HCT116 (cell line): ENCODE results near the gene MYBPC3. TPM values are rescaled to one million over a fixed set of nuclear protein-coding genes. Genes with fewer than 3 reads are reported as not detected.

Experiments used
- ATAC-seq: fragments of 200-7000 bp; cut with Tn5 transposase; 2 replicates; pipeline ENCODE4 v1.9.1; 2020; ENCODE audit warnings: mild to moderate bottlenecking, moderate library complexity
- BruUV-seq: library from RNA; stranded (reverse); fragments of 400-500 nt; replicated peaks from 2 replicates; lab custom pipeline; 2021; lab: Mats Ljungman, UMichigan
- CTCF ChIA-PET: fragments of 300-600 bp; sonication (Branson Sonifier 250); formaldehyde crosslinking; loops from one replicate; lab custom pipeline; 2021; ENCODE audit warnings: antibody characterized with exemption; lab: Charles Lee
- POLR2A ChIA-PET: fragments of 300-600, 350-600 bp; sonication (Branson Sonifier 250); formaldehyde crosslinking; loops from one replicate; lab custom pipeline; 2021; ENCODE audit warnings: antibody characterized with exemption; lab: Charles Lee
- RAD21 ChIA-PET, 2 experiments: fragments of 300-600 bp; sonication (Branson Sonifier 250); formaldehyde crosslinking; loops; one replicate each; lab custom pipeline; 2023; ENCODE audit warnings: low total read pairs in 2 of 2; ENCODE audit not compliant: uncharacterized antibody in 2 of 2, unreplicated experiment in 2 of 2, low non-redundant PET in 1 of 2; lab: Charles Lee
- DNase-seq: peaks from one replicate; pipeline ENCODE4 v3.0.0-alpha.2; 2010; ENCODE audit warnings: low read depth, low spot score
- H2AFZ ChIP-seq: fragments of 200-600 bp; shearing (Covaris generic), sonication (generic); 2 replicates; pipeline ENCODE4 v1.6.1; 2017; ENCODE audit warnings: low read depth, mixed run types, mixed read lengths, antibody characterized with exemption, low read length; ENCODE audit not compliant: poor library complexity, severe bottlenecking
- H3K27ac ChIP-seq: 2 replicates; pipeline ENCODE4 v1.5.1; 2012; ENCODE audit warnings: low read depth, low read length
- H3K27me3 ChIP-seq: fragments of 200-600 bp; sonication (generic); 2 replicates; pipeline ENCODE4 v1.6.1; 2016; ENCODE audit warnings: mixed run types, low read length, mixed read lengths; ENCODE audit not compliant: insufficient read depth
- H3K36me3 ChIP-seq, 2 experiments: fragments of 200-500 bp in 1 of 2; fragments of 200-600 bp in 1 of 2; sonication (Bioruptor generic) in 1 of 2; sonication (generic) in 1 of 2; 2 replicates each; pipeline versions ENCODE4 v1.5.1 to v1.6.1; 2014 to 2016; ENCODE audit warnings: low read length in 2 of 2, inconsistent platforms in 1 of 2, mixed read lengths in 1 of 2, mixed run types in 1 of 2; ENCODE audit not compliant: insufficient read depth in 2 of 2, control insufficient read depth in 1 of 2
- H3K4me1 ChIP-seq, 2 experiments: fragments of 200-600 bp in 1 of 2; sonication (generic) in 1 of 2; 2 replicates each; pipeline versions ENCODE4 v1.5.1 to v1.6.1; 2012 to 2017; ENCODE audit warnings: low read length in 2 of 2, inconsistent platforms in 1 of 2, mild to moderate bottlenecking in 1 of 2, mixed read lengths in 1 of 2, mixed run types in 1 of 2, moderate library complexity in 1 of 2; ENCODE audit not compliant: insufficient read depth in 2 of 2, control insufficient read depth in 1 of 2
- H3K4me2 ChIP-seq: fragments of 200-600 bp; sonication (generic); 2 replicates; pipeline ENCODE4 v1.6.1; 2017; ENCODE audit warnings: mixed run types, low read length, mixed read lengths
- H3K4me3 ChIP-seq, 2 experiments: fragments of 200-600 bp in 1 of 2; sonication (generic) in 1 of 2; replicated peaks in 1 of 2; 2 replicates each; pipeline ENCODE4 v1.5.1; 2011 to 2016; ENCODE audit warnings: low read length in 2 of 2, control low read depth in 1 of 2, low read depth in 1 of 2, mild to moderate bottlenecking in 1 of 2, mixed read lengths in 1 of 2, mixed run types in 1 of 2
- H3K79me2 ChIP-seq: fragments of 200-600 bp; sonication (generic); 2 replicates; pipeline ENCODE4 v1.6.1; 2017; ENCODE audit warnings: mild to moderate bottlenecking, mixed run types, low read length, moderate library complexity, mixed read lengths; ENCODE audit not compliant: insufficient read depth
- H3K9ac ChIP-seq: fragments of 200-600 bp; sonication (generic); 2 replicates; pipeline ENCODE4 v1.6.1; 2016; ENCODE audit warnings: low read length, mixed read lengths
- H3K9me2 ChIP-seq: fragments of 200-600 bp; sonication (generic), shearing (Covaris generic); 2 replicates; pipeline ENCODE4 v1.6.1; 2017; ENCODE audit warnings: mixed run types, mild to moderate bottlenecking, moderate library complexity; ENCODE audit not compliant: insufficient read depth
- H3K9me3 ChIP-seq, 2 experiments: fragments of 200-500 bp in 1 of 2; fragments of 200-600 bp in 1 of 2; sonication (Bioruptor generic) in 1 of 2; sonication (generic) in 1 of 2; 2 replicates each; pipeline ENCODE4 v1.6.1; 2014 to 2017; ENCODE audit warnings: low read length in 2 of 2, mixed read lengths in 2 of 2, inconsistent platforms in 1 of 2, low read depth in 1 of 2, mild to moderate bottlenecking in 1 of 2, mixed run types in 1 of 2, moderate library complexity in 1 of 2; ENCODE audit not compliant: control insufficient read depth in 1 of 2, insufficient read depth in 1 of 2
- H4K20me1 ChIP-seq: fragments of 200-600 bp; sonication (generic), shearing (Covaris generic); 2 replicates; pipeline ENCODE4 v1.6.1; 2017; ENCODE audit warnings: mixed run types, mild to moderate bottlenecking, moderate library complexity; ENCODE audit not compliant: insufficient read depth
- CBX3 ChIP-seq: IDR thresholded peaks from 2 replicates; pipeline ENCODE4 v1.6.1; 2012; ENCODE audit warnings: low read depth
- CEBPB ChIP-seq: IDR thresholded peaks from 2 replicates; pipeline ENCODE4 v1.6.1; 2012; ENCODE audit warnings: low read depth
- EGR1 ChIP-seq: IDR thresholded peaks from 2 replicates; pipeline ENCODE4 v1.6.1; 2012; ENCODE audit warnings: low read depth
- ELF1 ChIP-seq: IDR thresholded peaks from 2 replicates; pipeline ENCODE4 v1.6.1; 2012; ENCODE audit warnings: low read depth, borderline replicate concordance
- EZH2 ChIP-seq: fragments of 200-600 bp; sonication (generic); IDR thresholded peaks from 2 replicates; pipeline ENCODE4 v1.6.1; 2017; ENCODE audit warnings: antibody characterized with exemption, mixed run types
- FOSL1 ChIP-seq: IDR thresholded peaks from 2 replicates; pipeline ENCODE4 v1.6.1; 2012; ENCODE audit warnings: low read depth
- MAX ChIP-seq: IDR thresholded peaks from 2 replicates; pipeline ENCODE4 v1.6.1; 2012
- POLR2A ChIP-seq: IDR thresholded peaks from 2 replicates; pipeline ENCODE4 v1.7.0; 2011; ENCODE audit warnings: borderline replicate concordance; ENCODE audit not compliant: insufficient read depth, insufficient read length; ENCODE audit errors: extremely low read depth
- POLR2AphosphoS5 ChIP-seq: IDR thresholded peaks from 2 replicates; pipeline ENCODE4 v1.6.1; 2011; ENCODE audit warnings: mild to moderate bottlenecking, low read depth, low read length, moderate library complexity
- REST ChIP-seq: IDR thresholded peaks from 2 replicates; pipeline ENCODE4 v1.6.1; 2012; ENCODE audit warnings: low read depth
- SIN3A ChIP-seq: IDR thresholded peaks from 2 replicates; pipeline ENCODE4 v1.6.1; 2012; ENCODE audit warnings: low read depth
- SP1 ChIP-seq: IDR thresholded peaks from 2 replicates; pipeline ENCODE4 v1.6.1; 2012; ENCODE audit warnings: low read depth
- TCF7L2 ChIP-seq: IDR thresholded peaks from 2 replicates; pipeline ENCODE4 v1.7.0; 2011; ENCODE audit warnings: borderline replicate concordance, inconsistent platforms; ENCODE audit not compliant: insufficient read depth, insufficient read length; ENCODE audit errors: extremely low read depth
- ZFX ChIP-seq: fragments of 450-650 bp; IDR thresholded peaks from 2 replicates; pipeline ENCODE4 v1.6.1; 2017
- ZNF274 ChIP-seq: fragments of 200-500 bp; sonication (Bioruptor generic); IDR thresholded peaks from 2 replicates; pipeline ENCODE4 v1.6.1; 2014; ENCODE audit warnings: mild to moderate bottlenecking, low read depth, low read length, inconsistent platforms
- intact Hi-C: fragments of 100-400 bp; cut with micrococcal nuclease; formaldehyde crosslinking; loops from 2 replicates; pipeline ENCODE4 v1.10.0; 2022
- total RNA-seq: library from RNA; stranded (reverse); gene quantifications from one replicate; pipeline ENCODE4 v1.2.1, GENCODE V29; 2021; ENCODE audit not compliant: unreplicated experiment

The MYBPC3 gene
- total RNA-seq, 1 experiment from 2014 or later, result 0.25 TPM

GRCh38 chr11:47372422-47372821, 19.9 kb upstream of the MYBPC3 start:
- TF ChIP-seq FOSL1 (no peak), EZH2 (no peak), ELF1 (no peak), SIN3A (no peak), TCF7L2 (no peak), MAX (no peak), POLR2A (no peak), POLR2AphosphoS5 (no peak), ZNF274 (no peak)
- Histone ChIP-seq H3K79me2 (no peaks in the 10 kb centered on the region), H3K4me2 (no peak overlapping the region), H2AFZ (no peak overlapping the region), H3K27me3 (no peaks in the 10 kb centered on the region), H3K4me3 (no peak overlapping the region), H3K27ac (no peak overlapping the region), H3K36me3 (no peaks in the 10 kb centered on the region), H4K20me1 (no peaks in the 10 kb centered on the region), H3K9me3 (no peaks in the 10 kb centered on the region), H3K4me1 (peaks cover 11 to 29% of the 10 kb centered on the region in 2 experiments; a peak in 3 of 4 replicates), H3K9me2 (no peaks in the 10 kb centered on the region), H3K9ac (no peak overlapping the region)
- ATAC-seq, result no peak
- ChIA-PET RAD21 (interaction anchor here in 1 of 2 experiments (0.5 kb wide), 1 partner anchor 81 kb away, joined by 3 read pairs; no protein-coding TSS in a partner anchor), POLR2A (no interaction called here), CTCF (interaction anchor here (0.9 to 1.3 kb wide), 2 partner anchors 40 to 81 kb away, joined by 3 to 4 read pairs; no protein-coding TSS in a partner anchor)
- no peak for DNase-seq
- intact Hi-C loops, result loop anchor here (5.0 kb wide), 2 partner anchors 245 to 480 kb away; no protein-coding TSS in a partner anchor
- no TSS peak for BruUV-seq

GRCh38 chr11:47369676-47370075, 17.2 kb upstream of the MYBPC3 start:
- Histone ChIP-seq H2AFZ (no peak overlapping the region), H3K4me3 (no peak overlapping the region), H3K79me2 (no peaks in the 10 kb centered on the region), H3K4me2 (no peak overlapping the region), H3K9me3 (no peaks in the 10 kb centered on the region), H3K27me3 (no peaks in the 10 kb centered on the region), H3K4me1 (peaks cover 6 to 12% of the 10 kb centered on the region in 2 experiments; a peak in 3 of 4 replicates), H3K27ac (no peak overlapping the region), H3K9ac (no peak overlapping the region), H4K20me1 (no peaks in the 10 kb centered on the region), H3K36me3 (no peaks in the 10 kb centered on the region), H3K9me2 (no peaks in the 10 kb centered on the region)
- CTCF ChIA-PET, result no interaction called here
- BruUV-seq, result no TSS peak
- TF ChIP-seq SIN3A (no peak), CBX3 (no peak), CEBPB (no peak), TCF7L2 (no peak), EGR1 (no peak), FOSL1 (no peak), SP1 (no peak), POLR2AphosphoS5 (no peak), ZFX (no peak), REST (no peak)
- no peak for ATAC-seq
- no peak for DNase-seq
- intact Hi-C loops, result loop anchor here (5.0 kb wide), 2 partner anchors 248 to 483 kb away; no protein-coding TSS in a partner anchor
- POLR2A ChIA-PET, result no interaction called here
- RAD21 ChIA-PET, result no interaction called here
